C4-2B (cell line): ENCODE data around the gene ATG2A.
A peak's percentile ranks its signal among the peaks of the same experiment; 100 is the strongest.

Experiments
- H3K27ac ChIP-seq: fragments of 450-650 bp; 2 replicates; pipeline ENCODE4 v1.5.1; 2017
- CTCF ChIP-seq: fragments of 450-650 bp; conservative IDR thresholded peaks from 2 replicates; pipeline ENCODE4 v1.5.1; 2017; ENCODE audit warnings: mild to moderate bottlenecking
- ZFX ChIP-seq: fragments of 450-650 bp; IDR thresholded peaks from 2 replicates; pipeline ENCODE4 v1.6.1; 2017

The ATG2A gene

GRCh38 chr11:64848214-64848825, 68.7 kb downstream of the ATG2A start:
- peak overlapping the region; percentile 3 for H3K27ac ChIP-seq
- TF ChIP-seq ZFX (no peak), CTCF (no peak)

GRCh38 chr11:64846998-64847666, 69.9 kb downstream of the ATG2A start:
- peak overlapping the region; percentile 15; the same call in 1 of the 2 replicates for H3K27ac ChIP-seq
- TF ChIP-seq CTCF = peak; percentile 99
- no peak for TF ChIP-seq ZFX

DNA sequence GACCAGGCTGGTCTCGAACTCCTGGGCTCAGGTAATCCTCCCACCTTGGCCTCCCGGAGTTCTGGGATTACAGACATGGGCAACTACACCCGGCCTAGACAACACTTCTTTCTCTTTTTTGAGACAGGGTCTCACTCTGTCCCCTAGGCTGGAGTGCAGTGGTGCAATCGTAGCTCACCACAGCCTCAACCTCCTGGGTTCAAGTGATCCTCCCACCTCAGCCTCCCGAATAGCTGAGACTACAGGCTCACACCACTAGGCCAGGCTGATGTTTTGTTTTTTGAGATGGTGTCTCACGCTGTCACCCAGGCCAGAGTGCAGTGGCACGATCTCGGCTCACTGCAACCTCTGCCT, 71.3 kb downstream of the ATG2A start:
- H3K27ac ChIP-seq = peak overlapping the region; percentile 83

- H3K27ac ChIP-seq = peak overlapping the region; percentile 83
- no peak for TF ChIP-seq ZFX
- no peak for TF ChIP-seq CTCF
Measured at GRCh38 chr11:64845129-64845775, 71.8 kb downstream of the ATG2A start.
